NK-92 treated with Interleukin-12 subunit alpha and Interleukin-12 subunit beta, amount 100 ng/mL, for 24 hours (cell line): Measurements from ENCODE around the gene SLC26A2.

Experiments
- DNase-seq: peaks from one replicate; lab custom pipeline; 2025; lab: John Stamatoyannopoulos, UW

The SLC26A2 gene

DNA sequence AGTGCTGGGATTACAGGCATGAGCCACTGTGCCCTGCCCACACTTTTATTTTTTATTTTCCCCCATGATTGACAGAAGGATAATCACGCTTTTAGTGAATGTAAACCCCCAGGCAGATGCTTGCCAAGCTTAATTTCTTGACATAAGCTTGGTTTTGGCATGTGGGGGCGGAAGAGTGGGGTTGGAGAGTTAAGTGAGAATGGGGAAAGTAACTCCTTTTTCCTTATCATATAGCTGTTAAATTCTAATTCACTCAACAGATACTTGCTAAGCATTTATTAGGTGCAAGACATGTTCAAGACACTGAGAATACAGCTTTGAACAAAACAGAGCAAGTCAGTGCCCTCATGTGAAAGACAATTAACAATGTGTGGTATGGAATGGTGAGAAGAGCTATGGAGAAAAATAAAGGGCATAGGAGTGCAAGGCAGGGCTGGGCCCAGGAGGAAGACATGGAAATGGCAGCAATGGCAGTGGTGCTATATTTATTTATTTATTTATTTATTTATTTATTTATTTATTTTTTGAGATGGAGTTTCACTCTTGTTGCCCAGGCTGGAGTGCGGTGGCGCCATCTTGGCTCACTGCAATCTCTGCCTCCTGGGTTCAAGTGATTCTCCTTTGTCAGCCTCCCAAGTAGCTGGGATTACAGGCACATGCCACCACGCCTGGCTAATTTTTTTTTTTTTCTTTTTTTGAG, 2.2 kb downstream of the SLC26A2 start:
- DNase-seq, result no peak

DNA sequence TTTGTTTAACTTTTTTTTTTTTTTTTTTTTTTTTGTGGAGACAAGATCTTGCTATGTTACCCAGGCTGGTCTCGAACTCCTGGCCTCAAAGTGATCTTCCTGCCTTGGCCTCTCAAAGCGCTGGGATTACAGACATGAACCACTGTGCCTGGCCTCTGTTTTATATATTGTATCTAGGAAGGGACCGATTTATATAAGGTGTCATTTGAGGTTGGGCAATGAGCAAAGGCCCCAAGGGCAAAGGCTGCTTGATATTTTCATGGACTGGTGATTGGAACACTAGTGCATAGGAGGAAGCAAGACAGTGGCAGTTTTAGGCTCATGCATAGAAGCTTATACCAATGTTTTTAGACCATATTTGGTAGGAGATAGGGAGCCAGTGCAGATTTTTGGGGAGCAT, 3.2 kb downstream of the SLC26A2 start:
- DNase-seq, result no peak

DNA sequence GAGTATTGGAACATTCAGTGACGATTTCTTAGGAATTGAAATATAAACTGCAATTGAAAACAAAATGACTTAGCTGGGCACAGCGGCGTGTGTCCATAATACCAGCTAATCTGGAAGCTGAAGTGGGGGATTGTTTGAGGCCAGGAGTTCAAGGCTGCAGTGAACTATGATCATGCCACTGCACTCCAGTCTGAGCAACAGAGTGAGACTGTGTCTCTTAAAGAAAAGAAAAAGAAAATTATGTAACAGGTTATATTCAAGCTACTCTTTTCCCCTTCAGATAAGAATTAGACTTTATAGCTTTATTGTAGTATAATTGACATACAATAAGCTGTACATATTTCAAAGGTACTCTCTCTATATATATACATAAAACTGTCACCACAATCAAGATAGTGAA, 6.4 kb downstream of the SLC26A2 start:
- DNase-seq, result no peak

DNA sequence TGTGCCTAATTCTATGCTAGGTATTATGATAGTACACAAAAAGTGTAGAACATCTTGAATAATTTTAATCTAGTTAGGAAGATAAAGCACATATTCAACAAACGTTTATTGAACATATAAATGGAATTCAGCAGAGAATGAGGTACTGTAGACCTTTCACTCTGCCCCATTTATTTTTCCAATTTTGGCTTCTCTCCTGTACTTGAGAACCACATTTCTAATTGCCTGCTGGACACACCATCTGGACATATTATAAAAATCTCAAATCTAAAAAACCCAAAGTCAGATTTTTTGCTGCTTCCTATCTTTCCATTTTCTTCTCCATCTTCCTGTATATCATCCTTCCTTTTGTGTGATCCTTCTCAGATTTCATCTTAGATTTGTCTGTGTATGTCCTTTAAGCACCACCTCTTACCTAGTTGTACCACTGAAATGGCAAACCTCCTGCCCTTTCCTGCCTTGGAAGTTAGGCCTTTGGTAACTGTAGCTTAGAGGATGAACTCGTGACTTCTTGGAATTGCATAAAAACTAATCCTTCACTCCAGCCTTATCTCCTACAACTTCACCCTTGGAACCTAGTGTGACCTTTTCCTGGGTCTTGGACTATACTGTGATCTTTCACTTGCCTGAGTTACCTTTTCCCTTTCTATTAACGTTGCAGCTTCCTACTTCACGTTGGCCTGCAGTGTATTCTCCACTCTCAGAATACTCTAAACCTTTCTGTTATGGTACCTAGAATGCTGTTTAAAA, 8.8 kb downstream of the SLC26A2 start:
- no peak for DNase-seq

DNA sequence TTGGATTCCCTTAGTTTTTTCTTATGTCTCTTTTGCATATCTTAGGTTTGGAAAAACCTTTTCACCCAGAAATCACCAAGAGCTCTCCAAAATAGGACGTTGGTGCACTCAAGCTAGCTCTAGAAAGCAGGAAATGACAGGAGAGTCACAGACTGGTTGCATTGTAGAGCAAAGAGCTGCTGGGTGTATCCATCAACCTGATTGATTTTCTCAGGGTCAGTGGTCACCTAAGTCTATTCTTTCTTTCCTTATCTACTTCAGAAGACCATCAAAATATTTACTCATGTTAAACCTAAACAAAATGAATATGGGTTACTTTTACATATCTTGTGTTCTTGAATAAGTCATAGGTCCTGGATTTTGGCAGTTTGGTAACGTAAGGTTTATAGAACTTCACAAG, 14.9 kb downstream of the SLC26A2 start:
- DNase-seq, result no peak

DNA sequence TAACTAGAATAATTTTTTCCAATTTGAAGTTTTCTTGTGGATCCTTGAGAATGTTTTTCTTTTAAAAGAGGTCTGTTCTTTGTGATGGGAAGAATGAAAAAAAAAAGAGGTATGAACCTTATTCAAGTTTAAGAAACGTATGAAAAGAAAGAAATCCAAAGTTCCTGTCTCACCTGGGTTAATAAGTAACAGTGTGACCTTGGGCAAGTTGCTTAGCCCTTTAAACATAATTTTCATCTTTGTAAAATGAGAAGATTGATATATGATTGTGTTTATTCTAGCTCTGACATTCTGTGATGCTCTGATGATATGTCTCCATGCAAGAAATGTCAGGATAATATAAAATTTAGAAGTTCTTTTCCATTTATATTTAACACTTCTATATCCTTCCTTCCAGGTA, 19.3 kb downstream of the SLC26A2 start:
- DNase-seq, result no peak

DNA sequence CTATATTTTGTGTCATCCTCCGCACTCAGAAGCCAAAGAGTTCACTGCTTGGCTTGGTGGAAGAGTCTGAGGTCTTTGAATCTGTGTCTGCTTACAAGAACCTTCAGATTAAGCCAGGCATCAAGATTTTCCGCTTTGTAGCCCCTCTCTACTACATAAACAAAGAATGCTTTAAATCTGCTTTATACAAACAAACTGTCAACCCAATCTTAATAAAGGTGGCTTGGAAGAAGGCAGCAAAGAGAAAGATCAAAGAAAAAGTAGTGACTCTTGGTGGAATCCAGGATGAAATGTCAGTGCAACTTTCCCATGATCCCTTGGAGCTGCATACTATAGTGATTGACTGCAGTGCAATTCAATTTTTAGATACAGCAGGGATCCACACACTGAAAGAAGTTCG, 20.6 kb downstream of the SLC26A2 start:
- no peak for DNase-seq

DNA sequence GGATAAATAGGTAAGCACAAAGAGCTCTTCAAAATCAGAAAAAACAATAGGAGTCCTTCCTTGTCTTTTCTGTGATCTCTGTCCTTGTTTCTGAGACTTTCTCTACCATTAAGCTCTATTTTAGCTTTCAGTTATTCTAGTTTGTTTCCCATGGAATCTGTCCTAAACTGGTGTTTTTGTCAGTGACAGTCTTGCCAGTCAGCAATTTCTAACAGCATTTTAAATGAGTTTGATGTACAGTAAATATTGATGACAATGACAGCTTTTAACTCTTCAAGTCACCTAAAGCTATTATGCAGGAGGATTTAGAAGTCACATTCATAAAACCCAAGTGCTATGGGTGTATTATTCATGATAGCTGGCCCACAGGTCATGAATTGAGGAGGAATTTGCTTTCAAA, 21.9 kb downstream of the SLC26A2 start:
- DNase-seq, result no peak

DNA sequence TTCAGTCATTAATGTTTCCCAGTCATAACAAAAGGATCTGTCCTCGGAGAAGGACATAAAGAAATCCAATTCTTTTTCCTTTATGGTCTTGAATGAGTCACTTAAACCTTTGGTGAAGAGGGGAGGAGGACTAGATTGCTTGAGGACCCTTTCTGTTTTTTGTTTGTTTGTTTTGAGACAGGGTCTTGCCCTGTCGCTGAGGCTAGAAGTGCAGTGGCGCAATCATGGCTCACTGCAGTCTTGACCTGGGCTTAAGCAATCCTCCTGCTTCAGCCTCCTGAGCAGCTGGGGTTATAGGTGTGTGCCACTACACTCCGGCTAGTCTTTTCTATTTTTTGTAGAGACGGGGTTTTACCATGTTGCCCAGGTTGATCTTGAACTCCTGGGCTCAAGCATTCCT, 27.6 kb downstream of the SLC26A2 start:
- no peak for DNase-seq

DNA sequence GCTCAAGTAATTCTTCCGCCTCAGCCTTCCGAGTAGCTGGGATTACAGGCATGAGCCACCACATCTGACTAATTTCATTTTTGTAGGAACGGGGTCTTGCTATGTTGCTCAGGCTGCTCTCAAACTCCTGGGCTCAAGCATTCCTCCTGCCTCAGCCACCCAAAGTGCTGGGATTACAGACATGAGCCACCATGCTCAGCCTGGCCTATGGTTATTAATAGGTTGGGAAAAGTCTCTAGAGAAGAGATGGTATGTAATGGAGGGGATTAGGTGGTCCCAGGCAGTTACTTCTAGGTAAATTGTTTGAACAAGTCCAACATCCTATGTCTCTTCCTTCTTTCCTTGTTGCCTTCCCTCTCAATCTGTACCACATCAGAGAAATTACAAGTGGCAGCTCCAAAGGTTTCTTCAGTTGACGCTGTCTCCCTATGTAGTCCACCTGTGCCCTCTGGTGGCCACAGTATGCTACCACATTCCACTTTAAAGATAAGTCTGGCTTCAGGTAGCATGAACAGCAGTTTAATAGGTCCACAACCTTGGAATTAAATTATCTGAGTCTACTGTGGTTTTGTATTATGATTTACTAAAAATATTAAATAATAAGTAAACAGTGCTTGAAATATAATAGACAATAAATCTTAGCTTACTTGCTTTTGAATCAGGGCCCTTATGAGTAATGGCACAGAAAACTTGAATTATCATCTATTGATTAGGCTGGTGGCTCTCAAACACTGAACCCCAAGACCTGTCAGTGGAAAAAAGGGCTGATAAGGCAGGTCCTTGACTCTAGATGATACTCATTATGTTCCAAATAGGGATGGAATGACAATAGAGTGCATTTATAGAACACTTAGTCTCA, 30.2 kb downstream of the SLC26A2 start:
- no peak for DNase-seq

DNA sequence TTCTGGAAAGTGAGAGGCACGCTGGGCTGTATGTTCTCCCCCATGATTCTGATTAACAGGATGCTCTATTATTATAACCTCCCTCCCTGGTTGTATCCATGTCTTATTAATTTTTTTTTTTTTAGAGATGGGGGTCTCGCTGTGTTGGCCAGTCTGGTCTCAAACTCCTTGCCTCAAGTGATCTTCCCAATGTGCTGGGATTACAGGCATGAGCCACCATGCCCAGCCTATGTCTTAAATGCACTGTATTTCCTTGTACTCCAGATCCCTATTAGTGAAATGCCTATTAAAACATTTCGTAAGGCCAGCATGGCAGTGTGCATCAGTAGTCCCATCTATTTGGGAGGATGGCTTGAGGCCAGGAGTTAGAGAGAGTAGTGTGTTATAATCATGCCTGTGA, 32.9 kb downstream of the SLC26A2 start:
- DNase-seq, result no peak

DNA sequence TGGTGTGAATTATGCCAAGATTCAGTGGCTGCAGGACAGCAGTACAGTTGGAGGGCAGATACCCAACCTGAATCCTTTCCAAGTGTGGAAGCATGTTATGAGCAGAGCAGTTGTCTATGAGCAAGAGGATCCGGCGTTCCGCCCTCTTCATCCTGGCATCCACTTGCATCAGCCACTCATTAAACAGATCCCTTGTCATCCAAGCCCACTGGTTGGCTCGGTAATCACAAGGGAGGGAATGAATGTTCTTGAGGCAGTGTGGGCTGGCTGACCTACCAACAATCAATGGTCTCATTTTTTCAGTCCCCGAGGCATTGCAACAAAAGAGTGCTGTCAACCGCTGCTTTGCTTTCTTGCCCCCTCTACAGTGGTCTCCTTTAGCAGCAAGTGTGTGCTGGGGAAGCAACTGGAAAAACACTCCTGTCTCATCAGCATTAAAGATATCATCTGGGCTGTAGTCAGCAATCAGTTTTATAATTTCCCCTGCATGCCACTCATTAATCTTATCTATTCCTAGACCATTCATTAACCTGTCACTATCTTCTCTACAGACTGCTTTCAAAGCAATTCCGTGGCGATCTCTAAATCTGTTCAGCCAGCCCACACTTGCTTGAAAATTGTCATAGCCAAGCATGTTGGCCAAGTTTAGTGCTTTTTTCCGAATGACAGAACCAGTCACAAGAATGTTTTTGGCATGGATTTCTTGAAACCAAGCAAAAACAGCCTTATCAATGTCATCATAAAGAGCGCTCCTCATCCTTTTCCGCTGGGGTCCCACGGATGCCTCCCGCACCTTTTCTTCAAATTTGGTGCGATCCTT, 35.0 kb downstream of the SLC26A2 start:
- no peak for DNase-seq

DNA sequence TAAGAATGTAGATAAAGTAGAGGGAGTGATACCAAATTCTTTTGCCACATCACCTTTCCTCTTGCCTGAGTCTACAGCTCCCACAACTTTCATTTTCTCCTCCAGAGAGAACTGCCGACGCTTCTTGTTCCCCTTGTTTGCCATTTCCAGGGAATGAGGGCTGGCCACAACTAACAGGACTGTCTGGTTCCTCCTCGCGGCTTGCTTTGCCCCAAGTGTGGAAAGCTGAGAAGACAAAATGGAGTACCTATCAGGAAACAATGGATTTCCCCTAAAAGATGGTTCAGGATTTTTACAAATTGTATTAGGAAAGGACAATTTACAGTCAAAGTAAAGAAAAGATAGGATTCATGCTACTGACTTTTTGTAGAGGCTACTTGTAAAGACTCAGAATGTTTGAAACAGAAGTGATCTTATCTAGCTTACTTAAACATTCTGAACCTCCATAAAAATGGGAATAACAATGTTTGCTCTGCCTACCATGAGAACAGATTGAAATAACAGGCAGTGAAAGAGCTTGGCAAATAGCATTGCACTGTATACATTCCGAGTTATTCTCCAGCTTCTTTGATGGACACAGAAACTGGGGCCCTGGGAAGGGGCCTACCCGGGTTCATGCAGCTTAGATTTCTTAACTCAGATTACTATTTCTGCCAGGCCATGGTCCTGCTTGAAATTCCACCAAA, 35.8 kb downstream of the SLC26A2 start:
- no peak for DNase-seq

DNA sequence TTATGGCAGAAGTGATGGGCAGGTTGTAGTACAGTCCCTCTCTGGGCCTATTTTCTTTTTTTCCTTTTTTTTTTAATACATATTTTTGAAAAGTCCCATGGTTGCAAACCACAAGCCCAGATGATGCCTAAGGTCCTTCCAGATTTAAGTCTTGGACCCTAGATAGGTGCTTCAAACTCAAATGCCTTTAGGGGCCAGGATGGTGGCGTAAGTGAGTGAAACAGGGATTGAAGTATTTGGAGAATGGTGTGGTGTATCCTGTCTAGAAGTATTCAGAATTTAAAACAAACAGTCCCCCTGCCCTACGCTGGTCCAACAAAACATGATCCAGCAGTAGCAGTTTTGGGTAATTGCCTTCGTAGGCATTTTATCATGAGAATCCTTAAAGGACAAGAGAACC, 37.7 kb downstream of the SLC26A2 start:
- no peak for DNase-seq

DNA sequence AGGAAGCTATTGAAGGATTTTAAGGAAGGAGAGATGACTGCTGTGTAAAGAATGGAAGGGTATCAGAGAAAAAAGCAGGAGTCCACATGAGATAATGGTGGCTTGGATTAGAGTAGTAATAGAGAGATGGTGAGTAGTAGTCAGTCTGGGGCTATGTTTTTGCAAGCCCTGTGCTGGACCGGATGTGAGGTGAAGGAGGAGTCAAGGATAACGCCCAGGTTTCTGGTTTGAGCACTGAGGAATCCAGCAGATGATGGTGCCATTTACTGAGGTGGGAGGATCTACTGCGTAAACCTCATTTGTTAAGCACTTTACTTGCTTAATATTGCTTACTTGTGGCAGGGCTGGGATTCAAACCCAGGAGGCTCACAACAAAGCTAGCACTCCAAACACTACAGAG, 38.8 kb downstream of the SLC26A2 start:
- DNase-seq, result no peak

DNA sequence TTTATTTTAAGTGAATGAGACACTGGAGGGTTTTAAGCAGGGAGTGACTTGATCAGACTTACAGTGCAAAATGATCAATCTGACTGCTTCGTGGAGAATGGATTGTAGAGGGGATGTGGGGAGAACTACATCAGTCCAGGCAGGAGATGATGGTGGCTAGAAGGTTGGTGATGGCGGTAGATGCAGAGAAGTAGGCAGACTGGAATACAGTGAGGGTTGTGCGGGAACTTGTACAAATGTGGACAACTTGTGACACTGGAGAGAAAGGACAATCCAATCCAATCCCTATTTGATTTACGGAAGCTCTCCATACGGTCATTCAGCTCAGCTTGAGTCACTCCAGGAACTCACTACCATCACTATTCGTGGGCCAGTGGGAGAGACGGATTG, 39.3 kb downstream of the SLC26A2 start:
- no peak for DNase-seq

DNA sequence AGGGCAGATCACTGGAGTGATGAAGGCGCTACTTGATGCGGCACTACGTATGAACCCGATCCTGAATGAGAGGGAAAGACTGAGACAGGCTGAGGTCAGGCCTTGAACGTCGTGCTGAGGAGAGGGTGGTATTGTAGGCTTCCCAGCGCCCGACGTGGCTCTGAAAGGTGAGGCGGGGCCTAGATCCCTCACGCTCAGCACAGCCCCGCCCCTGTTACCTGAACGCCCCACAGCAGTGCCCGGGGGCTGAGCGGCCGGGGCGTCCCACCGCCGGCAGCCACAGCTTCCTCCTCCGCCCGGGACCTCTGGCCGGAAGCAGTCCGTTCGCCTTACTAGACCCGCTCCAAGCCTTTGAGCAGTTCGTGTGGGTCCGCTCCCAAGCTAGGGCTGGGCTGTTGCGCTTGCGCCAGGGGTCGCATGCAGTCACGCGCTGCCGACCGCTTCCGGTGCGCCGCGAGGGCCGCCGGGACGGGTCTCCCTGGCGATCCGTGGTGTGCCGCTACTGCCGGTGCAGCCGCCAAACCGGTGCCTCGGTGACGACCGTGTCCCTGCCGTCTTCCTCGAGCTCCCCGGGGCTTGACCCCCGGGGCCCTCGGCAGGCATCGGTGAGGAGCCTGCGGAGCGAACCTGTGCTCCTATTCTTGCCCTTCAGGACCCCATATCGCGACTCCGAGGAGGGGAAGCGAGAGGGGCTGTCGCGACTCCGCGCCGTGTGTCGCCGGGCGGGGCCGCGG, 39.9 kb downstream of the SLC26A2 start, which contains the start of the genes HMGXB3 and TIGD6:
Gene HMGXB3, plus strand, starts transcription at position 484 of the 734 bp plus-strand sequence. CDS start 4,114 bp downstream, outside the sequence.
Gene TIGD6, minus strand, starts transcription at position 399 of the 734 bp plus-strand sequence. CDS start 4,306 bp downstream, outside the sequence.
- peak; percentile 98 for DNase-seq

DNA sequence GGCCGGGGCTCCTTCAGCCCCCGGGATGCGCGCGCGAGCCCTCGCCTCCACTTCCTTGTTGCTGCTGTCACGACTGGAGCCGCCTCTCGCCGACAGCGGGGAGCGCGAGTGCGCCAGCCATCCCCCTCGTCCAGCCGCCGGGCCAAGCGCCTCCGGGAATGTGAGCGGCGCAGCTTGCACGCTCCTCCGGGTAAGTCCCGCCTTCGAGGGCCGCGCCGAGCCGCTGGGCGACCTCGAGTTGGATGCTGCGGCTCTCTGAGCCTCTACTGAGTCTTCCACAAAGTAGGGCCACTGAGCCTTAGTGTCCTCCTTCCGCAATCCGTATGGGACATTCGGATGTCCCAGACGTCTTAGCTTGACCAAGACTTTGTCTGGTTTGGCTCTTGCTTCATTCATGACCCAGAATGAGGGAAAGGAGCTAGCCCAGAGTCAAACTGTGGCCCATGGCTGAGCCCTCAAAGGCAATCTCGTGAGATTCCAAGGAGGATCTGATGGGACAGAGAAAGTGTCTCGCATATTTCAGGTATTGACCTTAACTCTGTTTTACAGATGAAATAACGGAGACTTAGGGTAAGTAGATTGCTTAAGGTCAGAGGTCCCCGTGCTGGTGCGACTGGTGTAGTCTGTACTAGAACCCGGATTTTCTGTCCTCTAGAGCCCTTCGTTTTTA, 40.6 kb downstream of the SLC26A2 start:
- DNase-seq, result peak; percentile 35

DNA sequence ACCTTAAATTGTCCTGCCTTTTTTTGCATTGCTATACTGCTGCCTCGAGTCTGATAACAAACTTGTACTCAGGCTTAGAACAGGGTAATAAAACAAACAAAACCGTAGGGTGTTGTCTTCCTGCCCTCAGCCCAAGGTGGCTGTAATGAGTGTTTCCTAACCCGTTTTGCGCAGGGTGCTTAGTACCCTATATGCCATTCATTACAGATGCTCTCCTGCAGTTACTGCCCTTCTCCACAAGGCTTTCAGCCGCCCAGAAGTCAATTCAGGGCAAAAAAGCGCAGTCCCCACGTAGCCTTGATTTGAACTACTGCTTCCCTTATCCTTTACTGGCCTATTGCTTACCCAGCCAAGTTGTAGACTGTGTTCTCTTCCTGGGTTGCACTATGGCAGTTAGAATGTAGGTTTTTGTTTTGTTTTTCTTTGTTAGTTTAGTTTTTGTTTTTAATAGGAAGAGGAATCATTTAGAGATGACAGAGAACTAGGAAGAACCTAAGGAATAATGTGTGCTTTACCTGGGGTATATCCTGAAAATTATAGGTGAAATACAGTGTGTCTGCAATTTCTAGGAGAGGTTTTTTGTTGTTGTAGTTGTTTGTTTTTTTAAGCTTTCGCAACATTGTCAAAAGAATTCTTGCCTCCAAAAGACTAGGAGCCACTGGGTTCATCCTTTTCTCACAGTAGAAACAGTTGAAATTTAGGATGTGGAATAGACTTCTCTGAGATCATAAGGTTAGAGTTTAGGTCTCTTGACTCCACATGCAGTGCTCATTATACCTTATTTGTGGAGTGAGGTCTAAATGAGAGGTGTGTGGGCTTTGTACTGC, 41.3 kb downstream of the SLC26A2 start:
- DNase-seq, result peak; percentile 29
